ENCODE results near the gene ADPRS. TPM values are rescaled to one million over a fixed set of nuclear protein-coding genes. Genes with fewer than 3 reads are reported as not detected.

Gene ADPRS
- total RNA-seq, 1 experiment from 2014 or later, result 27.8 TPM

- Histone ChIP-seq H3K23ac (ENCODE audit: insufficient read length, low read depth, low read length) (no peak overlapping the region), H3K27me3 (ENCODE audit: insufficient read depth, low read length) (no peaks in the 10 kb centered on the region), H3K4me1 (ENCODE audit: insufficient read depth, low read length) (no peaks in the 10 kb centered on the region), H4K8ac (replicated peaks; ENCODE audit: insufficient read length, low read depth, low read length) (no peak overlapping the region), H3K18ac (ENCODE audit: insufficient read length, low read depth, low read length) (no peak overlapping the region), H4K91ac (ENCODE audit: insufficient read length, low read depth, low read length) (no peak overlapping the region), H2BK15ac (ENCODE audit: low read depth, low read length) (no peak overlapping the region), H2BK20ac (ENCODE audit: low read depth, low read length, poor library complexity, severe bottlenecking) (no peak overlapping the region), H2BK5ac (ENCODE audit: insufficient read length, low read length) (no peak overlapping the region), H4K20me1 (ENCODE audit: control insufficient read depth, insufficient read depth, insufficient read length) (no peaks in the 10 kb centered on the region), H2AFZ (ENCODE audit: low read length) (no peak overlapping the region), H4K5ac (ENCODE audit: insufficient read length, low read depth, low read length) (no peak overlapping the region), H3K79me1 (ENCODE audit: insufficient read depth, low read depth, low read length, poor library complexity, severe bottlenecking) (no peaks in the 10 kb centered on the region), H3T11ph (ENCODE audit: low read length) (no peak overlapping the region), H3K14ac (ENCODE audit: insufficient read depth, low read length) (no peak overlapping the region), H3K56ac (ENCODE audit: insufficient read length, low read depth, low read length) (no peak overlapping the region), H3K4me2 (ENCODE audit: insufficient read depth, insufficient read length, low read length) (no peak overlapping the region), H3K9me3 (ENCODE audit: control insufficient read depth, low read depth, low read length) (no peaks in the 10 kb centered on the region), H2BK12ac (ENCODE audit: insufficient read length, low read depth, low read length) (no peak overlapping the region), H3K23me2 (ENCODE audit: insufficient read length, low read depth, low read length, poor library complexity, severe bottlenecking) (no peaks in the 10 kb centered on the region), H3K79me2 (ENCODE audit: insufficient read depth, low read length) (no peaks in the 10 kb centered on the region), H2AK5ac (ENCODE audit: insufficient read length, low read length) (no peak overlapping the region), H3K4ac (ENCODE audit: low read depth, low read length) (no peak overlapping the region), H3K27ac (ENCODE audit: insufficient read length, low read depth, low read length) (no peak overlapping the region), H2BK120ac (ENCODE audit: low read depth, low read length, poor library complexity, severe bottlenecking) (no peak overlapping the region), H3K9ac (ENCODE audit: extremely low read depth, insufficient read length, low read length) (no peak overlapping the region)
- WGBS (ENCODE audit: extremely low coverage, insufficient read length, low lambda C conversion rate), result no CpG with 5 or more reads among the region's 5 CpGs
- Mint-ChIP-seq H3K36me3 (ENCODE audit: insufficient read depth in 1 of 3, low read depth in 3 of 3) (no peaks in the 10 kb centered on the region), H3K4me1 (peaks cover 7 to 31% of the 10 kb centered on the region in 2 experiments), H3K27ac (no peak overlapping the region), H3K9me3 (no peaks in the 10 kb centered on the region), H3K27me3 (ENCODE audit: low read depth) (peaks cover 3% of the 10 kb centered on the region), H3K4me3 (no peak overlapping the region)
- TF ChIP-seq CTCF (conservative IDR thresholded peaks at IDR 0.05), result no peak
- no peak for DNase-seq
Observed at GRCh38 chr1:36115931-36116330, 27.2 kb downstream of the ADPRS start.
